HG03060 (cell line): ENCODE results near the gene VASN.
"Not testable (repeated sequence)": the region's sequence is repeated elsewhere in the genome, so short reads cannot be mapped to it uniquely, and the experiment has no call there.

ENCODE experiments used
- ATAC-seq: cut with Tn5 transposase; IDR thresholded peaks from one replicate; pipeline ENCODE4 v1.9.1; 2021; ENCODE audit warnings: low read depth, moderate number of reproducible peaks; ENCODE audit not compliant: unreplicated experiment

The VASN gene

DNA sequence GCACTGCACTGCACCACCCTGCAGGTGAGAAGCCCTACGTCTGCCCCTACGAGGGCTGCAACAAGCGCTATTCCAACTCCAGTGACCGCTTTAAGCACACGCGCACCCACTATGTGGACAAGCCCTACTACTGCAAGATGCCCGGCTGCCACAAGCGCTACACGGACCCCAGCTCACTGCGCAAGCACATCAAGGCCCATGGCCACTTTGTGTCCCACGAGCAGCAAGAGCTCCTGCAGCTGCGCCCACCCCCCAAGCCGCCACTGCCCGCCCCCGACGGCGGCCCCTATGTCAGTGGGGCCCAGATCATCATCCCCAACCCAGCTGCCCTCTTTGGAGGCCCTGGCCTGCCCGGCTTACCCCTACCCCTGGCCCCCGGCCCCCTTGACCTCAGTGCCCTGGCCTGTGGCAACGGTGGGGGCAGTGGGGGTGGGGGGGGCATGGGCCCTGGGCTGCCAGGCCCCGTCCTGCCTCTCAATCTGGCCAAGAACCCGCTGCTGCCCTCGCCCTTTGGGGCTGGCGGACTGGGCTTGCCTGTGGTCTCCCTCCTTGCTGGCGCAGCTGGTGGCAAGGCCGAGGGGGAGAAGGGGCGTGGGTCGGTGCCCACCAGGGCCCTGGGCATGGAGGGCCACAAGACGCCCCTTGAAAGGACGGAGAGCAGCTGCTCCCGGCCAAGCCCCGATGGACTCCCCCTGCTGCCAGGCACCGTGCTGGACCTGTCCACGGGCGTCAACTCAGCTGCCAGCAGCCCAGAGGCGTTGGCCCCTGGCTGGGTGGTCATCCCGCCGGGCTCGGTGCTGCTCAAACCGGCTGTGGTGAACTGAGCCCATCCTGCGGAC lies 34.7 kb upstream of the VASN start:
- no peak for ATAC-seq

DNA sequence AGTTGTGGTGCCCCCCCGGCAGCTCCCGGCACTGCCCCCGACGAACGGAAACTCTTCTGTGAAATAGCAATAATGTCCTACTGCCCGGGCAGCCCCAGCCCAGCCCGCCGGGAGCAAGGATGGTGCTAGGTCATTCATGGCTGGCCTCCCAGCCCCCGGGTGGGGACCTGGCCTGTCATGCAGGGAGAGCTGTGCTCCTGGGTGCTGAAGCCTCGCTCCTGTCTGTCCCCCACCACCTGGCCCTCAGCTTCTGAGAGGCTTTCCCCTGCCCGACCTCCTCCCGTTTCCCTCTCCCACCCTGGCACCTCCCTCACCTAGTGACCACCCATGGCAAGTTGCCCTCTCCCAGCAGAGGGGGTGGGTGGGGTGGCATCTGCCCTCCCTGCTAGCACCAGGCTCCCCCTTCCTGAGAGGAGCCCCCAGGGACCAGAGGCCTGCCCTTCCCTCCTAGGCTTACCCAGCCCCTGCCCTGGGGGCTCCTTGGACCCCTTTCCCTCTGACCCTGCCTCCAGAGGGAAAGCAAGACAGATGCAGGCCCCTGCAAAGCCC lies 34.0 kb upstream of the VASN start:
- ATAC-seq = no peak

DNA sequence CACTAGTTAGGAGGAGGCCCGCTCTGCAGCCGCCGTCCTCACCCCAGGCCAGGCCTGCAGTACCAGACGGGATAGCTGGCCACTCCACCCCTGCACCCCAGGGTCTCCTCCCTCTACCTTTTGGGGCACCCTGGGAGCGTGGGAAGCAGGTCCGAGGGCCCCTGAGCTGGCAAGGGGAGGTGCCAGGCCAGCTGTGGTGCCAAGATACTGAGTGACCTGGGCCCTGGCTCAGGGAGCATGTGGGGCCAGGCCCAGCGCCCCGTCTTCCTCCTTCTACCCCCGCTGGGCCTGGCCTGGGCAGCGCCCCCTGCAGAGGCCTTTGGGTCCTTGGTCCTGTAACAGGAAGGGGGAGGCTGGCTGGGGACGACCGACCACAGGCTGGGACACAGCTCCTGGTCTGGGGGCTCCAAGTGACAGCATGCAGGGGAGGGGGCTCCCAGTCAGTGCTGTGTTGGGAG lies 33.5 kb upstream of the VASN start:
- no peak for ATAC-seq

GRCh38 chr16:4338712-4339299 lies 32.8 kb upstream of the VASN start:
- no peak for ATAC-seq

- ATAC-seq = no peak
These were observed 32.2 kb upstream of the VASN start for GRCh38 chr16:4339455-4339854.

DNA sequence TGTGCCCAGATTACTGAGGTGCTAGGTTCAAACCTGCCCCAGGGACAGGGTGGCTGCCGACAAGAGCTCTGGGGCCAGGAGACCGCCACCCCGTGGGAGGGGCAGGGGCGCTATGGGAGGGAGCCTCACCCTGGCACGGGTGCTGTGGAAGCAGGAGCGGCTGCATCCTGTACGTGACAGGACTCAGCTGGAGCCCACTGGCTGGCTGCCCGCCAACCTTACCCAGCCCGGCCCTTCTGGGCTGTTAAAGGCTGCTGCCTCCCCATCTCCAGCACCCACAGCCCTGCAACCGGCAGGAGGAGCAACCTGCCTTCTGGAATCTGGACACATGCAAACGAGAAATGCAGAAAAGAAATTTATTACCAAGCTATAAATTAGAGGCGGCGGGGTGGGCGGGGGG lies 31.7 kb upstream of the VASN start:
- no peak for ATAC-seq

DNA sequence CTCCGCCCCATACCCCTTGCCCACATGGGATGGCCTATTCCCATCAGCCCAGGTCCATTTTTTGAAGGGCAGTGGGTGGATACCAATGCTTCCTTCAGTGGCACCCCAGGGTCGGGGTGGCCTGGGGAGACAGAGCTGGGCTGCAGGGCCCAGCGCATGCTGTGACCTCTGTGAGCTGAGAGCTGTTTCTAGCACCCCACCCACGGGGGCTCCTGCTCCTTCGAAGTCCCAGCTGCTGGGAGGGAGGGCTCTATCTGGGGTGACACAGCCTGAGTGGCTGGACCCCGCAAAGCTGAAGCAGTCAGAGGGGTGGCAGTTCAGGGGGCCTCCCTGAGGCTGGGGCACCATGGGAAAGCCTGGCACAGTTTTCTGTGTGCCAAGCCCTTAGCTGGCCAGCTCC lies 31.2 kb upstream of the VASN start:
- ATAC-seq = no peak

- no peak for ATAC-seq
These were observed 30.4 kb upstream of the VASN start for GRCh38 chr16:4341250-4341649.

GRCh38 chr16:4342866-4343744 lies 28.5 kb upstream of the VASN start:
- no peak for ATAC-seq

GRCh38 chr16:4344300-4344982 lies 27.2 kb upstream of the VASN start:
- not testable (repeated sequence) for ATAC-seq

DNA sequence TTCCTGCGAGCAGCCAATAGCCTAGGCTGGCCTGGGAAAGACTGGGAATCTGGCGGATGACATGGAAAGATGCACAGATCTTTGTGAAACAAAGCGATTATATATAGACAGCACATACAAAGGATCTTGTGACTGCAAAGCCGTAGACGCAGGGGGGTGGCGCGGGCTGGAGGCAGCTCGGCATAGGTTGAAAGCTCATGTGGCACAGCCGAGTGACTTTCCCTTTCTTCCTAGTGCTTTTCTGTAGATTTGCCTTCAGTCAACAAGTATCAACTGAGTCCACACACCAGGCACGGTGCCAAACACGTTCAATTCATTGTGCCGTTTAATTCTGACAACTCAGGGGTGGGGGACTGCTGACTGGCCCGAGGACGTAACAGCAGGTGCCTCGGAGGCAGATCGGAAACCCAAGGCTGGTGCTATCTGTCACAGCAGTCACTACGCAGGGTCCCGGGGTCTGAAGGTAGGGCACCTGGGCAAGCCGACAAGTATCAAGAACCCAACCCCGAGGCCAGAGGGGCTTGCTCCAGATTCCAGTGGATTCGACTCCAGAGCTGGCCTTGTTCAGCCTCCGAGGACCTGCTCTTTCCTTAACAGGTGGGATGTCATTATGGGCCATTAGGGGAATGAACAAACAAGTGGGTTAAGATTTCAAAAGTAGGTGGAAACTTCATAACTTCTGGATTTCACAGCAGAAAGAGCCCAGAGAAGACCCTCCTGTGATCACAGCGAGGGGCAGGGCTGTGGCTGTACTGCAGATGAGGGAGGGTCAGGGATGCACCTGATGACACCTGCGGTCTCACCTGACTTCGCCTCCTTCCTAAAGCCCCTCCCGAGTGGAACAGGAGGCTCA lies 26.4 kb upstream of the VASN start:
- no peak for ATAC-seq

DNA sequence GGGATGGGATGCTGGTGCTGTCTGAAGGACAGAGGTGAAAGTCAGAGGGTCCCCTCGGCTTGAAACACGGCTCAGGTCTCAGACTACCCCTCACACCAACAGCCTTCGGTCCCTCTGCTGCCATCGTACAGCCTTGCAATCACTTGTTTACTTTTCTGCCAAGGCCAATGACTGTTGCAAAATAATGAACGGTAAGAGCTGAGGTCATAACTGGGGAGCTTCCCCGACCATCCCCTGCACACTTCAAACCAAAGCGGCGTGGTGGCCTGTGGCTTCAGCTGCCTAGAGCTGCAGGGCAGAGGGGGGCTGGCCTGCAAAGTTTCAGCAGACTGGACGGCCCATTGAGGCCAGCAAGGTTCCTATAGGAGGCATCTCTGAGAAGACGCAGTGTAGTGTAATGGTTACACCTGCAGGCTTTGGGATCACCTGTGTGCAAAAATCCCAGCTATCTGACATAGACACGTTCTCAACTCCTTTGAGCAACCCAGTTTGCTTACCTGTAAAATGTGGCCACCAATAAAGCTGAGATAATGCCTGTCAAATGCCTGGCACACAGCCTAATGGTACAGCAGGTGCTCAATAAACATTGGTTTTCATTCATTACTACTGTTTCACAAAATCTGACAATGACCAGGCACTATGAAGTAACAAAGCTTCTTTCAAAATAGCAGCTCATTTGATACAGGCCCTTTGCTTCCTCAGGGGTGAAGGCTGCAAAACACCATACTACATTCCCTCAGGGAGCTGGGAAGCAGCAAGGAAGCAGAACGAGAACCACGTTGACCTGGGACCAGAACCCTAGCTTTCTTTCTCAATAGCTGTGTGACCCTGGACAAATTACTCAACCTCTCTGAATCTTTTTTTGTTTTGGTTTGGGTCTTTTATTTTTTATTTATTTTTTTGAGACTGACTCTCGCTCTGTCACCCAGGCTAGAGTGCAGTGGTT lies 25.5 kb upstream of the VASN start:
- no peak for ATAC-seq

DNA sequence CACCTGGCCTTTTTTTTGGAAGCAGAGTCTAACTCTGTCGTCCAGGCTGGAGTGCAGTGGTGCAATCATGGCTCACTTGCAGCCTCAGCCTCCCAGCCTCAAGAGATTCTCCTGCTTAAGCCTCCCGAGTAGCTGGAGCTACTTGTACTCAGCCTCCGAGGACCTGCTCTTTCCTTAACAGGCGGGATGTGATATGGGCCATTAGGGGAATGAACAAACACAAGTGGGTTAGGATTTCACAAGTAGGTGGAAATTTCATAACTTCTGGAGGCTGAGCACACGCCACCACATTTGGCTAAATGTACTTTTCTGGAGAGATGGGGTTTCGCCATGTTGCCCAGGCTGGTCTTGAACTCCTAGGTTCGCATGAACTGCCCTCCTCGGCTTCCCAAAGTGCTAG lies 24.6 kb upstream of the VASN start:
- no peak for ATAC-seq

- ATAC-seq = no peak
These were observed 23.7 kb upstream of the VASN start for GRCh38 chr16:4347765-4348509.

DNA sequence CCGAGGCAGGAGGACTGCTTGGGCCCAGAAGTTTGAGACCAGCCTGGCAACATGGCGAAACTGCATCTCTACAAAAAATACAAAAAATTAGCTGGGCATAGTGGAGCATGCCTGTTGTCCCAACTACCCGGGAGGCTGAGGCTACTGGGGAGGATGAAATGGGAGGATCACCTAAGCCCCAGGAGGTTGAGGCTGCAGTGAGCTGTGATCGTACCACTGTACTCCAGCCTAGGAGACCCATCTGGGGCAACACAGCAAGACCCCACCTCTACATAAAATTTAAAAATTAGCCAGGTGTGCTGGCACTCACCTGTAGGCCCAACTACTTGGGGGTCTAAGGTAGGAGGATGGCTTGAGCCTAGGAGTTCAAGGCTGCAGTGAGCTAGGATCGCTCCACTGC lies 22.3 kb upstream of the VASN start:
- no peak for ATAC-seq

GRCh38 chr16:4350365-4350786 lies 21.3 kb upstream of the VASN start:
- ATAC-seq = no peak

GRCh38 chr16:4350787-4351659 lies 20.6 kb upstream of the VASN start, which contains the start of gene PAM16:
PAM16 (minus strand) TSS chr16:4351321; CDS start chr16:4351234, 87 bp downstream.
- peak; percentile 84 for ATAC-seq
